ENCODE data around the gene PTPRN2. TPM values are rescaled to one million over a fixed set of nuclear protein-coding genes. Genes with fewer than 3 reads are reported as not detected.

Gene PTPRN2
- total RNA-seq, 1 donor from 2014 or later: 2.4 TPM

GRCh38 chr7:157500171-157500960 is 1087.3 kb downstream of the PTPRN2 start:
- TF ChIP-seq, protein P1, sequence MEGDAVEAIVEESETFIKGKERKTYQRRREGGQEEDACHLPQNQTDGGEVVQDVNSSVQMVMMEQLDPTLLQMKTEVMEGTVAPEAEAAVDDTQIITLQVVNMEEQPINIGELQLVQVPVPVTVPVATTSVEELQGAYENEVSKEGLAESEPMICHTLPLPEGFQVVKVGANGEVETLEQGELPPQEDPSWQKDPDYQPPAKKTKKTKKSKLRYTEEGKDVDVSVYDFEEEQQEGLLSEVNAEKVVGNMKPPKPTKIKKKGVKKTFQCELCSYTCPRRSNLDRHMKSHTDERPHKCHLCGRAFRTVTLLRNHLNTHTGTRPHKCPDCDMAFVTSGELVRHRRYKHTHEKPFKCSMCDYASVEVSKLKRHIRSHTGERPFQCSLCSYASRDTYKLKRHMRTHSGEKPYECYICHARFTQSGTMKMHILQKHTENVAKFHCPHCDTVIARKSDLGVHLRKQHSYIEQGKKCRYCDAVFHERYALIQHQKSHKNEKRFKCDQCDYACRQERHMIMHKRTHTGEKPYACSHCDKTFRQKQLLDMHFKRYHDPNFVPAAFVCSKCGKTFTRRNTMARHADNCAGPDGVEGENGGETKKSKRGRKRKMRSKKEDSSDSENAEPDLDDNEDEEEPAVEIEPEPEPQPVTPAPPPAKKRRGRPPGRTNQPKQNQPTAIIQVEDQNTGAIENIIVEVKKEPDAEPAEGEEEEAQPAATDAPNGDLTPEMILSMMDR (IDR thresholded peaks at IDR 0.05; ENCODE audit: insufficient read depth, low read length, poor library complexity, severe bottlenecking): no peak
- no peak overlapping the region for H3K4me3 ChIP-seq (ENCODE audit: low read depth, low read length)
- H3K27me3 ChIP-seq (ENCODE audit: control insufficient read depth, insufficient read depth, low read length): no peaks in the 10 kb centered on the region
- no peak for DNase-seq (ENCODE audit: low read depth)
- H3K36me3 ChIP-seq (ENCODE audit: control insufficient read depth, insufficient read depth, low read length): no peaks in the 10 kb centered on the region

DNA sequence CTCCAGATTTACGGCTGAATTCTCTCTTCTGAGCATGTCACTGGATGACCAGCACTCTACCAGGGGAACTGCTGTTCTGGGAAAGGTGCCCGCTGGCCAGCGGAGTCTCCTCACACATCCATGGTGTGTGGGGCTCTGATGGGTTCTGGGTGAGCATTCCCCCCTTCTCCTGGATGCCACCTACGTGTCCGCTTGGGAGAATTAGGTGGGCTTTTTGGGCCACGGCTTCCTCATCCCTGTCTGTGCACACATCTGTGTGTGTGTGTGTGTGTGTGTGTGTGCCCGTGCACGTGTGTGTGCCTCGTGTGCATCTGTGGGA is 1087.8 kb downstream of the PTPRN2 start:
- TF ChIP-seq, protein P1 (IDR thresholded peaks at IDR 0.05; ENCODE audit: insufficient read depth, low read length, poor library complexity, severe bottlenecking): no peak
- H3K36me3 ChIP-seq (ENCODE audit: control insufficient read depth, insufficient read depth, low read length): no peaks in the 10 kb centered on the region
- DNase-seq (ENCODE audit: low read depth): no peak

GRCh38 chr7:157499121-157499834 is 1088.3 kb downstream of the PTPRN2 start:
- H3K4me3 ChIP-seq (ENCODE audit: low read depth, low read length): no peak overlapping the region
- H3K27me3 ChIP-seq (ENCODE audit: control insufficient read depth, insufficient read depth, low read length): no peaks in the 10 kb centered on the region
- no peaks in the 10 kb centered on the region for H3K36me3 ChIP-seq (ENCODE audit: control insufficient read depth, insufficient read depth, low read length)
- no peak for DNase-seq (ENCODE audit: low read depth)
- TF ChIP-seq, protein P1 (IDR thresholded peaks at IDR 0.05; ENCODE audit: insufficient read depth, low read length, poor library complexity, severe bottlenecking): no peak

More for the DNA sequence above, 1087.8 kb downstream of the PTPRN2 start:
- Histone ChIP-seq H3K27me3 (ENCODE audit: control insufficient read depth, insufficient read depth, low read length) (no peaks in the 10 kb centered on the region), H3K4me3 (ENCODE audit: low read depth, low read length) (no peak overlapping the region)

GRCh38 chr7:157498657-157499056 is 1089.0 kb downstream of the PTPRN2 start:
- no peaks in the 10 kb centered on the region for H3K36me3 ChIP-seq (ENCODE audit: control insufficient read depth, insufficient read depth, low read length)
- DNase-seq (ENCODE audit: low read depth): no peak
- TF ChIP-seq, protein P1 (IDR thresholded peaks at IDR 0.05; ENCODE audit: insufficient read depth, low read length, poor library complexity, severe bottlenecking): no peak
- H3K27me3 ChIP-seq (ENCODE audit: control insufficient read depth, insufficient read depth, low read length): no peaks in the 10 kb centered on the region
- H3K4me3 ChIP-seq (ENCODE audit: low read depth, low read length): no peak overlapping the region

DNA sequence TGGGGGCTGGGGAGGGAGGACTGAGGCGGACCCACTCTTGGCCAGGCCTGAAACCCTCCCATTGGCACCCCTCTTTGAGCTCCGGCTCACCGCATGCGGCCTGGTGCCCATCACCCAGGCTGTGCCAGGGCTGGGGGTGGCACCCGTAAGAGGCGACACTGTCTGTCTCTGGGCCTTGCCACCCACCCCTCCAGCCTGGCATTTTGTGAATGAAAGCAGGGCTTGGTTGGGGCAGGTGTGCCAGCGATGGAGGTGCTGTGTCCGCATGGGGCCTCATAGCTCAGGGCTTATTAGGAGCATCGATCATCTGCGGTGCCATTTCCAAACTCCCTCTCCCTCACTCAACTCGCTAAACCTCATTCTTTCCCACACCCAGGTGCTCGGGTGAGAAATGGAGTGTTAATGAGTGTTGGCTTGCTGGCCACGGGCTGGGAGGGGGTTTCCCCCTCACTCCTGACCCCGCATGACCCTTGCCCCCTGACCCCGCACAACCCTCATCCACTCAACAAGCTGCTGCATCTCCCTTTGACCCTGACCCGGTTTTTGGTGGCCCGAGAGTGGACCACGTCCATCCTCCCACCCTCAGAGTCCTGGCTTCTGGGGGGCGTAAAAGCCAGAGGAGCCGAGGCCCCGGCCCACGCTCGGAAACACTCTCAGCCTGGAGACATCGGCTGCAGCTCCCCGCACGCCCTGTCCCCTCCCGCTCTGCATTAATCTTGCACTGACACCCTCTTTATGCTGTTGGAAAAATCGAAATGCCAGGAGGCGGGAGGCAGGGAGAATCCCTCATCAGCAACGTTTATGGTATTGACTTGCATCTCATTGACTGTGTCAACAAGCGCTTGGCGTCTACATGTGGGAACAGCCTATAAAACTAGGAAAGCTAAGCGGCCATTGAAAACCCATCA is 1089.6 kb downstream of the PTPRN2 start:
- no peaks in the 10 kb centered on the region for H3K36me3 ChIP-seq (ENCODE audit: control insufficient read depth, insufficient read depth, low read length)
- TF ChIP-seq, protein P1 (IDR thresholded peaks at IDR 0.05; ENCODE audit: insufficient read depth, low read length, poor library complexity, severe bottlenecking): no peak
- no peak for DNase-seq (ENCODE audit: low read depth)
- H3K27me3 ChIP-seq (ENCODE audit: control insufficient read depth, insufficient read depth, low read length): no peaks in the 10 kb centered on the region
- H3K4me3 ChIP-seq (ENCODE audit: low read depth, low read length): no peak overlapping the region

Data from kidney epithelial cell (primary cell).